Measurements from ENCODE around the gene ADAMTS10.
"Not testable (repeated sequence)": the region's sequence is repeated elsewhere in the genome, so short reads cannot be mapped to it uniquely, and the experiment has no call there.

The ADAMTS10 gene

GRCh38 chr19:8622886-8623285, 12.4 kb upstream of the ADAMTS10 start:
- DNase-seq, result not testable (repeated sequence)

GRCh38 chr19:8618751-8619150, 8.2 kb upstream of the ADAMTS10 start:
- no peak for DNase-seq

- DNase-seq, result no peak
Observed at GRCh38 chr19:8617984-8618383, 7.5 kb upstream of the ADAMTS10 start.

- DNase-seq, result not testable (repeated sequence)
Observed at GRCh38 chr19:8617325-8617724, 6.8 kb upstream of the ADAMTS10 start.

GRCh38 chr19:8616861-8617260, 6.3 kb upstream of the ADAMTS10 start:
- DNase-seq, result no peak

- peak; percentile 41 for DNase-seq
Observed at GRCh38 chr19:8615813-8616596, 5.5 kb upstream of the ADAMTS10 start.

- no peak for DNase-seq
Observed at GRCh38 chr19:8615024-8615423, 4.5 kb upstream of the ADAMTS10 start.

- DNase-seq, result no peak
Observed at GRCh38 chr19:8614455-8614854, 3.9 kb upstream of the ADAMTS10 start.

- DNase-seq, result no peak
Observed at GRCh38 chr19:8612807-8613171, 2.3 kb upstream of the ADAMTS10 start.

- DNase-seq, result no peak
Observed at GRCh38 chr19:8611877-8612806, 1.6 kb upstream of the ADAMTS10 start.

GRCh38 chr19:8611391-8611876, 919 bp upstream of the ADAMTS10 start:
- no peak for DNase-seq

GRCh38 chr19:8610936-8611300, 403 bp upstream of the ADAMTS10 start:
- DNase-seq, result no peak

GRCh38 chr19:8609279-8610040, 1.1 kb downstream of the ADAMTS10 start:
- no peak for DNase-seq

- DNase-seq, result no peak
Observed at GRCh38 chr19:8608941-8609278, 1.6 kb downstream of the ADAMTS10 start.

GRCh38 chr19:8607386-8607785, 3.1 kb downstream of the ADAMTS10 start:
- DNase-seq, result no peak

- no peak for DNase-seq
Observed at GRCh38 chr19:8605514-8605913, 5.0 kb downstream of the ADAMTS10 start.

GRCh38 chr19:8601796-8602195, 8.7 kb downstream of the ADAMTS10 start:
- DNase-seq, result no peak

GRCh38 chr19:8600816-8601215, 9.7 kb downstream of the ADAMTS10 start:
- no peak for DNase-seq

GRCh38 chr19:8600064-8600463, 10.5 kb downstream of the ADAMTS10 start:
- DNase-seq, result no peak

- DNase-seq, result no peak
Observed at GRCh38 chr19:8596168-8596567, 14.3 kb downstream of the ADAMTS10 start.

- DNase-seq, result no peak
Observed at GRCh38 chr19:8595651-8596050, 14.9 kb downstream of the ADAMTS10 start.

- no peak for DNase-seq
Observed at GRCh38 chr19:8593931-8594330, 16.6 kb downstream of the ADAMTS10 start.

All from stimulated activated naive CD4-positive, alpha-beta T cell treated with Interleukin-2 at 50 U/mL for 16 hours (primary cell).